OCI-LY1 (cell line): ENCODE results near the gene RAI1.

Experiments used
- H2AFZ ChIP-seq: fragments of 200-600 bp; sonication (generic), shearing (Covaris generic); 2 replicates; pipeline ENCODE4 v1.6.0; 2014; ENCODE audit warnings: antibody characterized with exemption, mild to moderate bottlenecking, low read length
- H3F3A ChIP-seq: fragments of 200-600 bp; sonication (generic), shearing (Covaris generic); 2 replicates; pipeline ENCODE4 v1.6.0; 2014; ENCODE audit warnings: mild to moderate bottlenecking, antibody characterized with exemption, low read length, moderate library complexity; ENCODE audit not compliant: insufficient read depth
- H3K27ac ChIP-seq: fragments of 200-600 bp; sonication (generic); 2 replicates; pipeline ENCODE4 v1.5.1; 2014; ENCODE audit warnings: low read length, mixed run types, mild to moderate bottlenecking, low read depth; ENCODE audit not compliant: poor library complexity, severe bottlenecking
- H3K27me3 ChIP-seq: fragments of 200-600 bp; sonication (generic); 2 replicates; pipeline ENCODE4 v1.6.0; 2014; ENCODE audit warnings: antibody characterized with exemption, mild to moderate bottlenecking, low read length, moderate library complexity; ENCODE audit not compliant: insufficient read depth
- H3K36me3 ChIP-seq: fragments of 200-600 bp; sonication (generic); 2 replicates; pipeline ENCODE4 v1.6.1; 2014; ENCODE audit warnings: mild to moderate bottlenecking, antibody characterized with exemption, low read length, moderate library complexity, mixed read lengths; ENCODE audit not compliant: insufficient read depth
- H3K4me1 ChIP-seq: fragments of 200-600 bp; sonication (generic); 2 replicates; pipeline ENCODE4 v1.5.1; 2014; ENCODE audit warnings: mild to moderate bottlenecking, low read length, moderate library complexity; ENCODE audit not compliant: insufficient read depth, severe bottlenecking
- H3K4me2 ChIP-seq: fragments of 200-600 bp; sonication (generic), shearing (Covaris generic); 2 replicates; pipeline ENCODE4 v1.6.1; 2014; ENCODE audit warnings: low read length
- H3K4me3 ChIP-seq: fragments of 200-600 bp; sonication (generic); 2 replicates; pipeline ENCODE4 v1.5.1; 2014; ENCODE audit warnings: low read length, low read depth, mild to moderate bottlenecking, mixed read lengths; ENCODE audit not compliant: poor library complexity, severe bottlenecking
- H3K79me2 ChIP-seq: fragments of 200-600 bp; shearing (Covaris generic); 2 replicates; pipeline ENCODE4 v1.6.1; 2016; ENCODE audit warnings: mixed run types, low read length, mixed read lengths; ENCODE audit not compliant: insufficient read depth
- H3K9ac ChIP-seq: fragments of 200-600 bp; sonication (generic), shearing (Covaris generic); 2 replicates; pipeline ENCODE4 v1.6.1; 2014; ENCODE audit warnings: mild to moderate bottlenecking, low read length, mixed read lengths
- H3K9me2 ChIP-seq: fragments of 200-600 bp; sonication (generic), shearing (Covaris generic); 2 replicates; pipeline ENCODE4 v1.6.1; 2014; ENCODE audit warnings: low read depth, mild to moderate bottlenecking, low read length, mixed read lengths
- H3K9me3 ChIP-seq: fragments of 200-600 bp; shearing (Covaris generic); 2 replicates; pipeline ENCODE4 v1.6.1; 2014; ENCODE audit warnings: low read length, mixed read lengths
- H4K20me1 ChIP-seq: fragments of 200-600 bp; sonication (generic), shearing (Covaris generic); 2 replicates; pipeline ENCODE4 v1.6.0; 2016; ENCODE audit warnings: mild to moderate bottlenecking, low read length; ENCODE audit not compliant: insufficient read depth
- EZH2 ChIP-seq: fragments of 200-600 bp; sonication (generic), shearing (Covaris generic); IDR thresholded peaks from 2 replicates; pipeline ENCODE4 v1.8.0; 2017; ENCODE audit warnings: borderline replicate concordance, mixed run types, mild to moderate bottlenecking, antibody characterized with exemption, low read length, moderate library complexity, mixed read lengths
- TF ChIP-seq, protein P1 (sequence below): fragments of 200-600 bp; sonication (generic), shearing (Covaris generic); IDR thresholded peaks from 2 replicates; pipeline ENCODE4 v1.5.1; 2017; ENCODE audit warnings: mild to moderate bottlenecking, antibody characterized with exemption, low read length, moderate library complexity, mixed read lengths

RAI1 gene

GRCh38 chr17:17672453-17673368 lies 8.5 kb upstream of the RAI1 start:
- Histone ChIP-seq H3K9me2 (no peaks in the 10 kb centered on the region), H3F3A (no peaks in the 10 kb centered on the region), H3K9me3 (no peaks in the 10 kb centered on the region), H3K36me3 (no peaks in the 10 kb centered on the region), H3K27me3 (peaks cover 6% of the 10 kb centered on the region), H3K4me2 (no peak overlapping the region), H3K4me3 (no peak overlapping the region), H3K4me1 (no peaks in the 10 kb centered on the region), H3K79me2 (no peaks in the 10 kb centered on the region), H3K9ac (no peak overlapping the region), H2AFZ (no peak overlapping the region), H4K20me1 (no peaks in the 10 kb centered on the region), H3K27ac (no peak overlapping the region)
- TF ChIP-seq, protein P1, sequence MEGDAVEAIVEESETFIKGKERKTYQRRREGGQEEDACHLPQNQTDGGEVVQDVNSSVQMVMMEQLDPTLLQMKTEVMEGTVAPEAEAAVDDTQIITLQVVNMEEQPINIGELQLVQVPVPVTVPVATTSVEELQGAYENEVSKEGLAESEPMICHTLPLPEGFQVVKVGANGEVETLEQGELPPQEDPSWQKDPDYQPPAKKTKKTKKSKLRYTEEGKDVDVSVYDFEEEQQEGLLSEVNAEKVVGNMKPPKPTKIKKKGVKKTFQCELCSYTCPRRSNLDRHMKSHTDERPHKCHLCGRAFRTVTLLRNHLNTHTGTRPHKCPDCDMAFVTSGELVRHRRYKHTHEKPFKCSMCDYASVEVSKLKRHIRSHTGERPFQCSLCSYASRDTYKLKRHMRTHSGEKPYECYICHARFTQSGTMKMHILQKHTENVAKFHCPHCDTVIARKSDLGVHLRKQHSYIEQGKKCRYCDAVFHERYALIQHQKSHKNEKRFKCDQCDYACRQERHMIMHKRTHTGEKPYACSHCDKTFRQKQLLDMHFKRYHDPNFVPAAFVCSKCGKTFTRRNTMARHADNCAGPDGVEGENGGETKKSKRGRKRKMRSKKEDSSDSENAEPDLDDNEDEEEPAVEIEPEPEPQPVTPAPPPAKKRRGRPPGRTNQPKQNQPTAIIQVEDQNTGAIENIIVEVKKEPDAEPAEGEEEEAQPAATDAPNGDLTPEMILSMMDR = no peak
- no peak for TF ChIP-seq EZH2

DNA sequence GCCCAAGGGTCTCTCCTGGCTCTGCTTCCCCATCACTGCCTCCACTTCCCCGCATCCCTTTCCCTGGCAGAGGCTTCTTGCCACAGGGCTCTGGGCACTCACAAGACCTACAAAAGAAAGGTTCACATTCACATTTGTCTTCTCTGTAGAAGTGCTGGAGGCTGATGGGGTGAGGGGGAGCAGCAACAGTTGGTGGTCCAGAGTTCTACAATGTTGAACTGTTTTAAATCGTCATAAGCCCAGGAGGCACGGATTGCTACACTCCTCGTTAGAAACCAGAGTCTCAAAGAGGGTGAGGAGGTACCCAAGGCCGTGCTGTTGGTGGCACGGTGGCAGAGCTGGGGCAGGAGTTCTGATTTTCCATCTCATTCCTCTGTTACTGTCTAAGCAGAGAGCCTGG lies 5.8 kb upstream of the RAI1 start:
- Histone ChIP-seq H4K20me1 (no peaks in the 10 kb centered on the region), H2AFZ (no peak overlapping the region), H3F3A (no peaks in the 10 kb centered on the region), H3K9me3 (no peaks in the 10 kb centered on the region), H3K4me1 (no peaks in the 10 kb centered on the region), H3K27ac (no peak overlapping the region), H3K4me2 (no peak overlapping the region), H3K79me2 (no peaks in the 10 kb centered on the region), H3K9me2 (no peaks in the 10 kb centered on the region), H3K27me3 (peaks cover 6% of the 10 kb centered on the region), H3K4me3 (no peak overlapping the region), H3K9ac (no peak overlapping the region), H3K36me3 (no peaks in the 10 kb centered on the region)
- TF ChIP-seq EZH2 = no peak
- TF ChIP-seq, protein P1 = no peak

DNA sequence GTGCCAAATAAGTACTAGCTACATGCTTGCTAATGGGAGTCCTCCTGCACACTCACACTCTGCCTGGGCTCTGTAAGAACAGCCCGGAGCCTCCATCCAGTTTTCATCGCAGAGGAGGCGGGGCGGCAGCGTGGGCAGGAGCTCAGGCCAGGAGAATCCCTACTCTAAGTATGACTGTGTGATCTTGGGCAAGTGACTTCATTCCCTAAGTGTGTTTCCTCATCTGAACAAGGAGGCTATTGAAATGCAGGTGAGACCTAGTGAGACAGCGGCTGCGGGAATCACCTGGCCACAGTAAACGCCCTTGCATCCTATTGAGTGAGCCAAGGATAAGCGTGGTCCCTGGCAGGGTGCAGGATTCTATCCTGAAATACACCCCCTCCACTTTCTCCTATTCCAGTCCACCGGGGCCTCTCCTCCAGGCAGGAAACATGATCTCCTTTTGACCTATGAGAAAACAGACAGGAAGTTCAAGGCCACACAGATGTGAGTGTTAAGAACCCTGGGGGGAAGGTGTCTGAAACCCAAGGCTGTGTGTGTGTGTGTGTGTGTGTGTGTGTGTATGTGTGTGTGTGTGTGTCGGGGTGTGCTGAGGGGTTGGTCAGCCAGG lies 5.2 kb upstream of the RAI1 start:
- TF ChIP-seq, protein P1 = no peak
- Histone ChIP-seq H3K4me1 (no peaks in the 10 kb centered on the region), H3K4me2 (no peak overlapping the region), H3K9me2 (no peaks in the 10 kb centered on the region), H3K36me3 (no peaks in the 10 kb centered on the region), H3K27ac (no peak overlapping the region), H3K4me3 (no peak overlapping the region), H3K9me3 (no peaks in the 10 kb centered on the region), H2AFZ (no peak overlapping the region), H3K27me3 (peaks cover 6% of the 10 kb centered on the region), H4K20me1 (no peaks in the 10 kb centered on the region), H3F3A (no peaks in the 10 kb centered on the region), H3K9ac (no peak overlapping the region), H3K79me2 (no peaks in the 10 kb centered on the region)
